ENCODE data around the gene SSX2B.
"Not testable (repeated sequence)": the region's sequence is repeated elsewhere in the genome, so short reads cannot be mapped to it uniquely, and the experiment has no call there.

- TF ChIP-seq CTCF (CRISPR knock-in tag; IDR thresholded peaks at IDR 0.05); FOXK2 (IDR thresholded peaks at IDR 0.05); RFX5 (IDR thresholded peaks at IDR 0.05; ENCODE audit: low read depth, low read length); SSRP1 (CRISPR knock-in tag; IDR thresholded peaks at IDR 0.05): not testable (repeated sequence)
These were observed 53.8 kb downstream of the SSX2B start for GRCh38 chrX:52804876-52805275.
